Left ventricle myocardium inferior (tissue), 1 donor: ENCODE results near the gene ACADSB. TPM values are rescaled to one million over a fixed set of nuclear protein-coding genes. Genes with fewer than 3 reads are reported as not detected.

Experiments
- DNase-seq: peaks from one replicate; pipeline ENCODE4 v3.0.0-alpha.2; 2020
- H3K27ac ChIP-seq: fragments of 200-600 bp; replicated peaks from 2 replicates; pipeline ENCODE4 v1.8.0; 2021
- H3K27me3 ChIP-seq: fragments of 200-600 bp; 2 replicates; pipeline ENCODE4 v1.8.0; 2021; ENCODE audit warnings: low read depth
- H3K36me3 ChIP-seq: fragments of 200-600 bp; 2 replicates; pipeline ENCODE4 v1.8.0; 2021
- H3K4me1 ChIP-seq: fragments of 200-600 bp; 2 replicates; pipeline ENCODE4 v1.8.0; 2021
- H3K4me3 ChIP-seq: fragments of 200-600 bp; 2 replicates; pipeline ENCODE4 v1.8.0; 2021; ENCODE audit warnings: mild to moderate bottlenecking, moderate library complexity
- H3K9me3 ChIP-seq: fragments of 200-600 bp; replicated peaks from 2 replicates; pipeline ENCODE4 v1.8.0; 2021
- CTCF ChIP-seq: fragments of 200-600 bp; IDR thresholded peaks from 2 replicates; pipeline ENCODE4 v1.8.0; 2021; ENCODE audit warnings: antibody characterized with exemption, mild to moderate bottlenecking, borderline replicate concordance
- intact Hi-C: fragments of 100-400 bp; cut with micrococcal nuclease; formaldehyde crosslinking; loops from one replicate; pipeline ENCODE4 v1.11.0; 2022
- total RNA-seq: library from RNA; stranded (reverse); fragmentation: NEBNext Ultra II Directional; extraction: Animal tissue kit (Norgen Biotek cat#: 25700); gene quantifications from one replicate; pipeline ENCODE4 v1.2.1, GENCODE V29; 2021
- donor health status: DM: no; HTN: yes; CAD: no; lungs with severe emphysema.

Gene ACADSB
- total RNA-seq, 1 donor from 2014 or later, result 109 TPM

GRCh38 chr10:122995936-122996335 is 12.9 kb upstream of the ACADSB start:
- Histone ChIP-seq H3K27ac (no peak overlapping the region), H3K36me3 (peaks cover 46% of the 10 kb centered on the region), H3K4me3 (no peak overlapping the region), H3K4me1 (peaks cover 28% of the 10 kb centered on the region), H3K9me3 (no peaks in the 10 kb centered on the region), H3K27me3 (no peaks in the 10 kb centered on the region)
- no peak for TF ChIP-seq CTCF
- DNase-seq, result no peak
- intact Hi-C loops, result no loop called here

- Histone ChIP-seq H3K9me3 (no peaks in the 10 kb centered on the region), H3K4me3 (no peak overlapping the region), H3K27me3 (no peaks in the 10 kb centered on the region), H3K4me1 (peaks cover 28% of the 10 kb centered on the region), H3K27ac (no peak overlapping the region), H3K36me3 (peaks cover 46% of the 10 kb centered on the region)
- intact Hi-C loops, result no loop called here
- TF ChIP-seq CTCF, result no peak
- no peak for DNase-seq
These were observed 10.9 kb upstream of the ACADSB start for GRCh38 chr10:122997864-122998263.

- H3K4me1 ChIP-seq, result peaks cover 28% of the 10 kb centered on the region
- no peaks in the 10 kb centered on the region for H3K27me3 ChIP-seq
- TF ChIP-seq CTCF, result no peak
- no peak overlapping the region for H3K27ac ChIP-seq
- intact Hi-C loops, result no loop called here
- DNase-seq, result no peak
- no peak overlapping the region for H3K4me3 ChIP-seq
- peaks cover 42% of the 10 kb centered on the region for H3K36me3 ChIP-seq
- no peaks in the 10 kb centered on the region for H3K9me3 ChIP-seq
These were observed 10.4 kb upstream of the ACADSB start for GRCh38 chr10:122998360-122998917.

GRCh38 chr10:122998934-122999333 is 9.9 kb upstream of the ACADSB start:
- peaks cover 38% of the 10 kb centered on the region for H3K36me3 ChIP-seq
- TF ChIP-seq CTCF, result no peak
- intact Hi-C loops, result no loop called here
- H3K4me1 ChIP-seq, result peaks cover 32% of the 10 kb centered on the region
- no peak overlapping the region for H3K4me3 ChIP-seq
- DNase-seq, result no peak
- no peaks in the 10 kb centered on the region for H3K27me3 ChIP-seq
- H3K9me3 ChIP-seq, result no peaks in the 10 kb centered on the region
- no peak overlapping the region for H3K27ac ChIP-seq

- no peak for DNase-seq
- peaks cover 33% of the 10 kb centered on the region for H3K36me3 ChIP-seq
- H3K4me1 ChIP-seq, result peaks cover 36% of the 10 kb centered on the region
- H3K4me3 ChIP-seq, result no peak overlapping the region
- no peaks in the 10 kb centered on the region for H3K27me3 ChIP-seq
- H3K9me3 ChIP-seq, result no peaks in the 10 kb centered on the region
- no peak for TF ChIP-seq CTCF
- intact Hi-C loops, result no loop called here
- H3K27ac ChIP-seq, result no peak overlapping the region
These were observed 9.5 kb upstream of the ACADSB start for GRCh38 chr10:122999347-122999746.
